Heart right ventricle (tissue), 16 donors: Measurements from ENCODE around the gene LEMD1. TPM values are rescaled to one million over a fixed set of nuclear protein-coding genes. Genes with fewer than 3 reads are reported as not detected.

Experiments used
- ATAC-seq, 8 donors: fragments of 200-7000 bp; cut with Tn5 transposase; one replicate each; pipeline ENCODE4 v1.9.1; 2020; ENCODE audit warnings: mild to moderate bottlenecking in 8 of 8, moderate library complexity in 8 of 8, moderate number of reproducible peaks in 1 of 8
- DNase-seq, 2 donors: peaks; one replicate each; pipeline ENCODE4 v3.0.0-alpha.2; 2020
- H3K27ac ChIP-seq, 10 donors: fragments of 200-600 bp; sonication (generic) in 2 of 10; one replicate each; pipeline versions ENCODE4 v1.5.0 to v1.8.0; 2020 to 2022; ENCODE audit warnings: mild to moderate bottlenecking in 3 of 10
- H3K27me3 ChIP-seq, 7 donors: fragments of 200-600 bp; one replicate each; pipeline ENCODE4 v1.8.0; 2021 to 2022; ENCODE audit warnings: mild to moderate bottlenecking in 2 of 7
- H3K36me3 ChIP-seq, 9 donors: fragments of 200-600 bp; sonication (generic) in 1 of 9; one replicate each; pipeline versions ENCODE4 v1.5.0 to v1.8.0; 2020 to 2022; ENCODE audit warnings: mild to moderate bottlenecking in 2 of 9
- H3K4me1 ChIP-seq, 9 donors: fragments of 200-600 bp; sonication (generic) in 1 of 9; one replicate each; pipeline versions ENCODE4 v1.5.0 to v1.8.0; 2020 to 2022; ENCODE audit warnings: mild to moderate bottlenecking in 4 of 9
- H3K4me3 ChIP-seq, 10 donors: fragments of 200-600 bp; sonication (generic) in 2 of 10; one replicate each; pipeline versions ENCODE4 v1.5.0 to v1.8.0; 2020 to 2022; ENCODE audit warnings: mild to moderate bottlenecking in 7 of 10, moderate library complexity in 2 of 10
- H3K9me3 ChIP-seq, 11 donors: fragments of 200-600 bp in 10 of 11; sonication (generic) in 2 of 11; one replicate each; pipeline versions ENCODE4 v1.5.0 to v1.8.0; 2013 to 2022; ENCODE audit warnings: mild to moderate bottlenecking in 2 of 11, control low read depth in 1 of 11, moderate library complexity in 1 of 11
- CTCF ChIP-seq, 9 donors: fragments of 200-600 bp; sonication (generic) in 2 of 9; IDR thresholded peaks; one replicate each; pipeline versions ENCODE4 v1.5.0 to v1.8.0; 2021 to 2022; ENCODE audit warnings: antibody characterized with exemption in 9 of 9, mild to moderate bottlenecking in 5 of 9, moderate library complexity in 1 of 9
- WGBS, 2 donors: extraction: QIAGEN DNeasy Blood & Tissue Kit; methylation state at CpG; one replicate each; pipeline ENCODE4 v1.1.7; 2013; ENCODE audit warnings: inconsistent platforms in 1 of 2; 5-methylcytosine and 5-hydroxymethylcytosine counted together
- intact Hi-C, 10 donors: fragments of 100-400 bp; cut with DNase I; formaldehyde crosslinking; loops; one replicate each; pipeline versions ENCODE4 v1.11.1 to v1.14.2; 2022
- polyA plus RNA-seq, 2 donors: library from polyadenylated mRNA; stranded (reverse); fragments of 200-250 nt; gene quantifications; one replicate each; pipeline ENCODE4 v1.2.3, GENCODE V29; 2013
- total RNA-seq, 10 donors: library from RNA; stranded (reverse); fragmentation: NEBNext Ultra II Directional in 3 of 10; extraction: Animal tissue kit (Norgen Biotek cat#: 25700) in 3 of 10; gene quantifications; one replicate each; pipeline versions ENCODE4 v1.2.1 to v1.2.4, GENCODE V29; 2021 to 2023
- donor health status: Arrhythmogenic right ventricular cardiomyopathy.
- donor health status: ischemic (EF 13 %, LVEDD 7.1; RV severe dilation, severe dysfunction).
- donor health status: healthy with polysubstance abuse.
- donor health status: DM: no; HTN: yes; CAD: no.
- donor health status: DM: no; HTN: no; CAD: no.
- donor health status: ischemic (EF 25% LVEDD 6.9; RV normal size, moderate dysfunction).
- donor health status: ischemic (EF 25% LVEDD 5.7; RV mildly dilated, moderate dysfunction).
- donor health status: healthy.
- donor health status: DM: yes; HTN: yes; CAD: no.
- donor health status: Ischemic cardiomyopathy.
- donor health status: ischemic (EF 35%, LVEDD 5.7; RV mildly dilated, moderate dysfunction).
- donor health status: nonischemic (EF 11% LVEDD 7.7; RV severe dilation, severe dysfunction).
- donor health status: DM: yes; HTN: yes; CAD: no.
- donor health status: PGD.
- donor health status: ischemic (EF 29% LVEDD 5.4; RV normal size, mild dysfunction).
- donor health status: nonischemic (EF 23%, LVEDD 6.1; RV moderate dilation, normal function).

Gene LEMD1
- total and polyA plus RNA-seq, 12 donors: not detected

GRCh38 chr1:205377355-205377754, 44.5 kb downstream of the LEMD1 start:
- H3K4me1 ChIP-seq: peaks cover 0 to 18% (median 2%) of the 10 kb centered on the region in 9 donors
- no peak for DNase-seq

GRCh38 chr1:205376739-205377138, 45.1 kb downstream of the LEMD1 start:
- TF ChIP-seq CTCF (IDR thresholded peaks at IDR 0.05): no peak
- intact Hi-C loops: no loop called here
- Histone ChIP-seq H3K9me3 (no peaks in the 10 kb centered on the region), H3K36me3 (no peaks in the 10 kb centered on the region), H3K4me1 (peaks cover 0 to 18% (median 4%) of the 10 kb centered on the region in 9 donors), H3K4me3 (no peak overlapping the region), H3K27ac (no peak overlapping the region), H3K27me3 (peaks cover 0 to 68% (median 23%) of the 10 kb centered on the region in 7 donors)
- DNase-seq (no peak), ATAC-seq (no peak)
- WGBS, 2 donors: 77 to 83% methylated on average over 4 of the region's 4 CpGs

More at GRCh38 chr1:205377355-205377754, 44.5 kb downstream of the LEMD1 start:
- WGBS, 2 donors: 94 to 95% methylated on average over 3 of the region's 3 CpGs
- no peaks in the 10 kb centered on the region for H3K36me3 ChIP-seq
- ATAC-seq: no peak
- H3K4me3 ChIP-seq: no peak overlapping the region
- no peak for TF ChIP-seq CTCF (IDR thresholded peaks at IDR 0.05)
- no peak overlapping the region for H3K27ac ChIP-seq
- no peaks in the 10 kb centered on the region for H3K9me3 ChIP-seq
- peaks cover 0 to 67% (median 23%) of the 10 kb centered on the region in 7 donors for H3K27me3 ChIP-seq
- intact Hi-C loops: no loop called here

DNA sequence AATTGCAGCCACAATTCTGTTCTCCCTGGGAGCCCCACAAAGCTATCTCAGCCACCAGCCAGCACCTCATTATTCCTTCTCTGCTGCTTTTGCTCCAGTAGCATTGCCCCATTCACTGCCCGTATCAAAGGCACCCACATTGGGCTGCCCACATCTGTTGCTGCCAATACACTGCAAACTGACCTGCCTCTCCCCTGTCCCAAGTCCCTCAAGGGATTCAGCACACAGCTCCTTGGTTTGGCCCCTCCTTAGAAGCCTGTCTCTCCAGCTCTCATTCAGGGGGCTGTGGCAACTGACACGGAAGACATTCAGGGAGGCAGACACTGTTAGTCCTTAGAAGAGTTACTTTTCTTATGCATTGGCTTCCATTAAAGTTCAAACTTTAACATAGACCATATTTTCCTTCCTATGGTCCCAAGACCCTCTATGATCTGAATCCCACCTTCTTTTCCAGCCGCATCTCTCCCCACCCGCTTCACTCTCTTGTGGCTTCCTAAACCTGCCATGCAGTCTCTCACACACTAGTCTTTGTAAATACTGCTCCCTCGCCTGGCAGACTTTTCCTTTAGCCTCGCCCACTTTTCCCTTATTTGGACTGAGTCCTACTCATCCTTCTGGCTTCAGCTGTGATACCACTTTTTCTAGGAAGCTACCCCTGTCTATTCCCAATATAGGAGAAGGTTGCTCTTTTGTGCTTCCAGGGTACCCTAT, 45.9 kb downstream of the LEMD1 start:
- peaks cover 0 to 68% (median 24%) of the 10 kb centered on the region in 7 donors for H3K27me3 ChIP-seq
- H3K9me3 ChIP-seq: no peaks in the 10 kb centered on the region
- H3K27ac ChIP-seq: no peak overlapping the region
- 33 to 38% methylated on average over 6 of the region's 6 CpGs for WGBS, 2 donors
- ATAC-seq (peak in 4 of 8 donors; percentile 41 to 67 (median 49)), DNase-seq (no peak)
- H3K4me1 ChIP-seq: peaks cover 0 to 18% (median 4%) of the 10 kb centered on the region in 9 donors
- peak in 2 of 9 donors; percentile 10 to 13 for TF ChIP-seq CTCF (IDR thresholded peaks at IDR 0.05)
- H3K36me3 ChIP-seq: no peaks in the 10 kb centered on the region
- intact Hi-C loops: no loop called here
- no peak overlapping the region for H3K4me3 ChIP-seq

DNA sequence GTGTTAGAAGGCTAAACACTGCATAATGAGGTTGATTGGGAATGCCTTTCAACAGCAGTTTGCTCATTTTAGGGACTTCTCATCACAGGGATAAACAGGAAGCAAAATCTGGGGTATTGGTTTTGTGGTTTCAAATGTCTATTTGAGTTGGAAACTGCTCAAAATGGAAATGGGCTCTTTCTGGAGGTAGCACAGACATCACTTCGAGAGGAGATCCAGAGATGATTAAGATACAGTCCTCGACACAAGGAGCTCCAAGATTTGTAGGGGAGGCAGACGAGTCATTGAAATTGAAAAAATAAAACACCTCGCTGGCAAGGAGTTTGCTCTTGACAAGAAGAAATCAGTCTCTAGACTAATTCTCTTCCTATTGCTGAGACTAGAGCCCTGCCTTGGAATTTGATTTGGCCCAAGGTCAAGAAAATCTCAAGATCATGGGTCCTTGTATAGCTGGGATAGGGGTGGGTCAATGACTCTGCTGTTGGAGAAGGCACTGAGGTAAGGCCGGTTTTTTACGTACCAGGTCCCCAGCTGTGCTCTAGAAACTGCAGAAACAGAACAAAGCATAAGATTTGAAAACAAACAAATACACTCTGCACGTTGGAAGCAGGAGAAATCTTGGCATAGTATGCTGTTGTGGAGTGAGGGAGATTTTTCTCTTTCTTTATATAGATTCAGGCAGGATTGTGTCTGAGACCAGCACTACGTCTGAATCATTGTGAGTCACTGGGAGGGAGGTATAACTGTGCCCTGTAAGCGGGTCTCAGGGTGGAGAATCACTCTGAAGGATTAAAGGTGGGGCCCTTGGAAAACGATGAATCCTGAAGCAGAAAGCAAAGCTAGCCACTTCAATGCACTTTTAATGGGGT, 47.4 kb downstream of the LEMD1 start:
- no peak for DNase-seq
- Histone ChIP-seq H3K9me3 (no peaks in the 10 kb centered on the region), H3K27me3 (peaks cover 0 to 56% (median 24%) of the 10 kb centered on the region in 7 donors), H3K36me3 (no peaks in the 10 kb centered on the region), H3K4me3 (no peak overlapping the region), H3K4me1 (peaks cover 0 to 18% (median 4%) of the 10 kb centered on the region in 9 donors), H3K27ac (no peak overlapping the region)
- no peak for TF ChIP-seq CTCF (IDR thresholded peaks at IDR 0.05)
- 61 to 80% methylated on average over 10 of the region's 10 CpGs for WGBS, 2 donors
- intact Hi-C loops: no loop called here
- no peak for ATAC-seq
